Neural cell (in vitro differentiated cells): ENCODE data around the gene TAOK2. TPM values are rescaled to one million over a fixed set of nuclear protein-coding genes. Genes with fewer than 3 reads are reported as not detected.

ENCODE experiments used
- H2AFZ ChIP-seq: fragments of 200-600, 300-800 bp; sonication (generic), shearing (Covaris generic); 2 replicates; pipeline ENCODE4 v1.6.0; 2014; ENCODE audit warnings: low read depth, mild to moderate bottlenecking, antibody characterized with exemption, low read length, moderate library complexity
- H3F3A ChIP-seq: fragments of 200-600 bp; shearing (Covaris generic); 2 replicates; pipeline ENCODE4 v1.6.1; 2016; ENCODE audit warnings: mild to moderate bottlenecking, moderate library complexity, mixed read lengths, antibody characterized with exemption, low read length; ENCODE audit not compliant: insufficient read depth, poor library complexity, severe bottlenecking
- H3K27ac ChIP-seq: fragments of 200-600, 300-800 bp; sonication (generic), shearing (Covaris generic); 2 replicates; pipeline ENCODE4 v1.5.1; 2014; ENCODE audit warnings: mild to moderate bottlenecking, low read length, moderate library complexity
- H3K27me3 ChIP-seq: fragments of 300-800, 200-600 bp; sonication (generic), shearing (Covaris generic); 2 replicates; pipeline ENCODE4 v1.6.0; 2014; ENCODE audit warnings: mild to moderate bottlenecking, low read depth, low read length, moderate library complexity; ENCODE audit not compliant: insufficient read depth
- H3K36me3 ChIP-seq: fragments of 300-800, 200-600 bp; sonication (generic), shearing (Covaris generic); 2 replicates; pipeline ENCODE4 v1.5.1; 2014; ENCODE audit warnings: mild to moderate bottlenecking, antibody characterized with exemption, low read length, moderate library complexity; ENCODE audit not compliant: insufficient read depth
- H3K4me2 ChIP-seq: fragments of 300-800, 200-600 bp; sonication (generic), shearing (Covaris generic); 2 replicates; pipeline ENCODE4 v1.6.0; 2014; ENCODE audit warnings: mild to moderate bottlenecking, low read length
- H3K4me3 ChIP-seq: fragments of 300-800, 200-600 bp; sonication (generic), shearing (Covaris generic); 2 replicates; pipeline ENCODE4 v1.5.1; 2014; ENCODE audit warnings: mild to moderate bottlenecking, low read length, moderate library complexity
- H3K79me2 ChIP-seq: fragments of 200-600 bp; shearing (Covaris generic); replicated peaks from 2 replicates; pipeline ENCODE4 v1.6.0; 2014; ENCODE audit warnings: mild to moderate bottlenecking, low read length, moderate library complexity; ENCODE audit not compliant: insufficient read depth
- H3K9ac ChIP-seq: fragments of 300-800, 200-600 bp; sonication (generic), shearing (Covaris generic); 2 replicates; pipeline ENCODE4 v1.6.1; 2016; ENCODE audit warnings: mild to moderate bottlenecking, low read length, mixed read lengths
- H3K9me2 ChIP-seq: fragments of 200-600 bp; shearing (Covaris generic); 2 replicates; pipeline ENCODE4 v1.6.1; 2016; ENCODE audit warnings: mild to moderate bottlenecking, low read length, mixed read lengths; ENCODE audit not compliant: insufficient read depth
- H3K9me3 ChIP-seq: fragments of 200-600, 300-800 bp; sonication (generic), shearing (Covaris generic); 2 replicates; pipeline ENCODE4 v1.6.1; 2016; ENCODE audit warnings: mild to moderate bottlenecking, mixed run types, low read length, moderate library complexity, mixed read lengths
- H4K20me1 ChIP-seq: fragments of 200-600 bp; shearing (Covaris generic); 2 replicates; pipeline ENCODE4 v1.6.1; 2016; ENCODE audit warnings: mild to moderate bottlenecking, mixed run types; ENCODE audit not compliant: insufficient read depth
- CTCF ChIP-seq: fragments of 450-650 bp; IDR thresholded peaks from 2 replicates; pipeline ENCODE4 v1.5.1; 2014; ENCODE audit warnings: antibody characterized with exemption, mild to moderate bottlenecking, moderate library complexity; ENCODE audit not compliant: poor library complexity, severe bottlenecking
- EP300 ChIP-seq: fragments of 450-650 bp; conservative IDR thresholded peaks from 2 replicates; pipeline ENCODE4 v1.6.1; 2014; ENCODE audit warnings: antibody characterized with exemption, mild to moderate bottlenecking, moderate library complexity; ENCODE audit not compliant: poor library complexity, severe bottlenecking
- EZH2 ChIP-seq: fragments of 200-600, 300-800 bp; shearing (Covaris generic), sonication (generic); IDR thresholded peaks from 2 replicates; pipeline ENCODE4 v1.6.1; 2014; ENCODE audit warnings: antibody characterized with exemption, low read length, borderline replicate concordance, mild to moderate bottlenecking; ENCODE audit not compliant: insufficient read depth, poor library complexity, severe bottlenecking
- MXI1 ChIP-seq: fragments of 450-650 bp; conservative IDR thresholded peaks from 2 replicates; pipeline ENCODE4 v1.6.1; 2014; ENCODE audit warnings: antibody characterized with exemption, mild to moderate bottlenecking; ENCODE audit not compliant: poor library complexity, severe bottlenecking
- POLR2AphosphoS5 ChIP-seq: IDR thresholded peaks from 2 replicates; pipeline ENCODE4 v1.6.1; 2012
- RAD21 ChIP-seq: fragments of 450-650 bp; conservative IDR thresholded peaks from 2 replicates; pipeline ENCODE4 v1.6.1; 2014; ENCODE audit warnings: antibody characterized with exemption, mild to moderate bottlenecking, moderate library complexity
- REST ChIP-seq: IDR thresholded peaks from 2 replicates; pipeline ENCODE4 v1.6.1; 2012; ENCODE audit warnings: borderline replicate concordance
- SMC3 ChIP-seq: fragments of 450-650 bp; conservative IDR thresholded peaks from 2 replicates; pipeline ENCODE4 v1.6.1; 2014; ENCODE audit warnings: antibody characterized with exemption, mild to moderate bottlenecking, moderate library complexity; ENCODE audit not compliant: poor library complexity
- TAF1 ChIP-seq: IDR thresholded peaks from 2 replicates; pipeline ENCODE4 v1.6.1; 2012; ENCODE audit warnings: low read depth
- polyA plus RNA-seq: library from polyadenylated mRNA; depleted of rRNA; stranded (reverse); fragments of >200 nt; gene quantifications from 2 replicates; pipeline ENCODE4 v1.2.3, GENCODE V29; 2014

TAOK2 gene
- polyA plus RNA-seq, 1 donor from 2014 or later = 62.7 TPM

GRCh38 chr16:30025156-30025555, 51.5 kb downstream of the TAOK2 start:
- Histone ChIP-seq H3K9ac (no peak overlapping the region), H3K27ac (no peak overlapping the region), H2AFZ (no peak overlapping the region), H3K4me3 (no peak overlapping the region), H3F3A (no peaks in the 10 kb centered on the region), H3K4me2 (no peak overlapping the region), H3K27me3 (no peaks in the 10 kb centered on the region), H3K79me2 (no peaks in the 10 kb centered on the region), H3K9me3 (no peaks in the 10 kb centered on the region), H4K20me1 (no peaks in the 10 kb centered on the region), H3K9me2 (no peaks in the 10 kb centered on the region), H3K36me3 (no peaks in the 10 kb centered on the region)
- TF ChIP-seq TAF1 (no peak), EZH2 (no peak), SMC3 (no peak), RAD21 (no peak), EP300 (no peak), POLR2AphosphoS5 (no peak), REST (no peak), MXI1 (no peak), CTCF (no peak)

- H3K9ac ChIP-seq = no peak overlapping the region
- H3K27me3 ChIP-seq = no peaks in the 10 kb centered on the region
- no peaks in the 10 kb centered on the region for H3K9me2 ChIP-seq
- H3K9me3 ChIP-seq = no peaks in the 10 kb centered on the region
- H3F3A ChIP-seq = no peaks in the 10 kb centered on the region
- no peak overlapping the region for H3K27ac ChIP-seq
- no peaks in the 10 kb centered on the region for H4K20me1 ChIP-seq
- H3K36me3 ChIP-seq = no peaks in the 10 kb centered on the region
- no peak overlapping the region for H3K4me3 ChIP-seq
- TF ChIP-seq POLR2AphosphoS5 = no peak
- TF ChIP-seq MXI1 = no peak
- TF ChIP-seq SMC3 = no peak
- no peak for TF ChIP-seq RAD21
- TF ChIP-seq TAF1 = no peak
- TF ChIP-seq CTCF = no peak
- TF ChIP-seq EZH2 = no peak
- no peak for TF ChIP-seq EP300
- TF ChIP-seq REST = no peak
- no peak overlapping the region for H3K4me2 ChIP-seq
- H3K79me2 ChIP-seq = no peaks in the 10 kb centered on the region
- H2AFZ ChIP-seq = no peak overlapping the region
Measured at GRCh38 chr16:30025574-30025973, 51.9 kb downstream of the TAOK2 start.
